OCI-LY1 (cell line): ENCODE data around the gene MAT1A.

Experiments
- CTCF ChIP-seq: fragments of 200-600 bp; sonication (generic), shearing (Covaris generic); IDR thresholded peaks from 2 replicates; pipeline ENCODE4 v1.5.1; 2017; ENCODE audit warnings: mild to moderate bottlenecking, antibody characterized with exemption, low read length, moderate library complexity, mixed read lengths
- EZH2 ChIP-seq: fragments of 200-600 bp; sonication (generic), shearing (Covaris generic); IDR thresholded peaks from 2 replicates; pipeline ENCODE4 v1.8.0; 2017; ENCODE audit warnings: borderline replicate concordance, mixed run types, mild to moderate bottlenecking, antibody characterized with exemption, low read length, moderate library complexity, mixed read lengths

GRCh38 chr10:80320377-80320776, 30.9 kb upstream of the MAT1A start:
- TF ChIP-seq CTCF (no peak), EZH2 (no peak)
